Heart left ventricle (tissue), 16 donors: Measurements from ENCODE around the gene ABLIM1. TPM values are rescaled to one million over a fixed set of nuclear protein-coding genes. Genes with fewer than 3 reads are reported as not detected.

Source experiments
- ATAC-seq, 4 donors: fragments of 200-7000 bp; cut with Tn5 transposase; one replicate each; pipeline ENCODE4 v1.9.1; 2020 to 2022; ENCODE audit warnings: moderate library complexity in 4 of 4, mild to moderate bottlenecking in 3 of 4, moderate number of reproducible peaks in 1 of 4
- DNase-seq, 5 donors: peaks; one replicate each; pipeline ENCODE4 v3.0.0-alpha.2; 2020
- H3K27ac ChIP-seq, 12 donors: fragments of 200-600 bp; sonication (generic) in 4 of 12; one replicate each; pipeline versions ENCODE4 v1.5.0 to v1.8.0; 2016 to 2022; ENCODE audit warnings: mild to moderate bottlenecking in 2 of 12
- H3K27me3 ChIP-seq, 9 donors: fragments of 200-600 bp; sonication (generic) in 2 of 9; one replicate each; pipeline versions ENCODE4 v1.5.1 to v1.8.0; 2016 to 2022; ENCODE audit warnings: mild to moderate bottlenecking in 3 of 9
- H3K36me3 ChIP-seq, 9 donors: fragments of 200-600 bp; sonication (generic) in 2 of 9; one replicate each; pipeline versions ENCODE4 v1.5.0 to v1.8.0; 2018 to 2022; ENCODE audit warnings: mild to moderate bottlenecking in 2 of 9
- H3K4me1 ChIP-seq, 12 donors: fragments of 200-600 bp; sonication (generic) in 4 of 12; one replicate each; pipeline versions ENCODE4 v1.5.0 to v1.8.0; 2016 to 2022; ENCODE audit warnings: mild to moderate bottlenecking in 3 of 12
- H3K4me3 ChIP-seq, 12 donors: fragments of 200-600 bp; sonication (generic) in 4 of 12; one replicate each; pipeline versions ENCODE4 v1.5.0 to v1.8.0; 2017 to 2022; ENCODE audit warnings: mild to moderate bottlenecking in 9 of 12, moderate library complexity in 4 of 12
- H3K9me3 ChIP-seq, 12 donors: fragments of 200-600 bp; sonication (generic) in 4 of 12; one replicate each; pipeline versions ENCODE4 v1.5.0 to v1.8.0; 2016 to 2022; ENCODE audit warnings: mild to moderate bottlenecking in 1 of 12
- POLR2A ChIP-seq, 2 donors: fragments of 450-650 bp; IDR thresholded peaks; one replicate each; pipeline ENCODE4 v1.6.1; 2017; ENCODE audit warnings: antibody characterized with exemption in 2 of 2, mild to moderate bottlenecking in 2 of 2, moderate library complexity in 2 of 2
- WGBS, 4 donors: extraction: QIAGEN DNeasy Blood & Tissue Kit in 2 of 4; methylation state at CpG; one replicate each; pipeline versions ENCODE4 v1.1.5 to v1.1.7; 2013 to 2018; 5-methylcytosine and 5-hydroxymethylcytosine counted together
- intact Hi-C, 10 donors: fragments of 100-400 bp; cut with DNase I; formaldehyde crosslinking; loops; one replicate each; pipeline versions ENCODE4 v1.11.1 to v1.14.2; 2022
- polyA plus RNA-seq, 2 donors: library from polyadenylated mRNA; stranded (reverse); fragments of 200-250 nt; gene quantifications; one replicate each; pipeline ENCODE4 v1.2.3, GENCODE V29; 2013
- total RNA-seq, 9 donors: library from RNA; depleted of rRNA in 2 of 9; stranded (reverse); fragments of >200 nt in 2 of 9; fragmentation: NEBNext Ultra II Directional in 3 of 9; extraction: Animal tissue kit (Norgen Biotek cat#: 25700) in 3 of 9; gene quantifications; one replicate each; pipeline versions ENCODE4 v1.1.0 to v1.2.4, GENCODE V29; 2016 to 2023
- TF ChIP-seq, protein P1 (sequence below), 12 donors: fragments of 200-600 bp; sonication (generic) in 4 of 12; IDR thresholded peaks; one replicate each; pipeline versions ENCODE4 v1.5.0 to v1.8.0; 2018 to 2022; ENCODE audit warnings: antibody characterized with exemption in 12 of 12, mild to moderate bottlenecking in 5 of 12
- donor health status: ischemic (EF 13 %, LVEDD 7.1; RV severe dilation, severe dysfunction).
- donor health status: healthy with polysubstance abuse.
- donor health status: DM: no; HTN: yes; CAD: no.
- donor health status: DM: no; HTN: no; CAD: no.
- donor health status: ischemic (EF 25% LVEDD 6.9; RV normal size, moderate dysfunction).
- donor health status: ischemic (EF 25% LVEDD 5.7; RV mildly dilated, moderate dysfunction).
- donor health status: healthy.
- donor health status: DM: yes; HTN: yes; CAD: no.
- donor health status: ischemic (EF 35%, LVEDD 5.7; RV mildly dilated, moderate dysfunction).
- donor health status: nonischemic (EF 11% LVEDD 7.7; RV severe dilation, severe dysfunction).
- donor health status: DM: yes; HTN: yes; CAD: no.
- donor health status: PGD.
- donor health status: ischemic (EF 29% LVEDD 5.4; RV normal size, mild dysfunction).
- donor health status: nonischemic (EF 23%, LVEDD 6.1; RV moderate dilation, normal function).

Gene ABLIM1
- total and polyA plus RNA-seq, 11 donors: 242 to 713 (median 561) TPM

DNA sequence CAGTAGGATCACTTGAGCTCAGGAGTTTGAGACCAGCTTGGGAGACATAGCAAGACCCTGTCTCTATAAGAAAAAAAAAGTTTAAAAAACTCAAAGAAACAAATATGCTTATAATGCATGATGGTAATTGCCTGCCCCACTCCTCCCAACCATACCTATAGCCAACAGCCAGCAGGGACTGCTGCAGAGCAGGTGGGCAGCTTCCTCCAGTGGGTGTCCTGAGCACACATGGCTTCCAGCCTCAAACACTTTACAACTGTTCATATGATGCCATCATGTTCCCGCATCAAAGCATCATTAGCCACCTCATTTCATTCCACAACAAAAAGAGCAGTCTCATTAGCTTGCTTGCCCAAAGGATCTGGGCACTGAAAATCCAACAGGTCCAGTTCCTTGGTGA lies 42.0 kb downstream of the ABLIM1 start:
- intact Hi-C loops: no loop called here
- ATAC-seq (no peak), DNase-seq (no peak)
- H3K27ac ChIP-seq: peak overlapping the region in 9 of 12 donors; percentile 1 to 46 (median 22)
- no peaks in the 10 kb centered on the region for H3K27me3 ChIP-seq
- peaks cover 3 to 95% (median 62%) of the 10 kb centered on the region in 12 donors for H3K4me1 ChIP-seq
- TF ChIP-seq POLR2A (IDR thresholded peaks at IDR 0.05): no peak
- TF ChIP-seq, protein P1, sequence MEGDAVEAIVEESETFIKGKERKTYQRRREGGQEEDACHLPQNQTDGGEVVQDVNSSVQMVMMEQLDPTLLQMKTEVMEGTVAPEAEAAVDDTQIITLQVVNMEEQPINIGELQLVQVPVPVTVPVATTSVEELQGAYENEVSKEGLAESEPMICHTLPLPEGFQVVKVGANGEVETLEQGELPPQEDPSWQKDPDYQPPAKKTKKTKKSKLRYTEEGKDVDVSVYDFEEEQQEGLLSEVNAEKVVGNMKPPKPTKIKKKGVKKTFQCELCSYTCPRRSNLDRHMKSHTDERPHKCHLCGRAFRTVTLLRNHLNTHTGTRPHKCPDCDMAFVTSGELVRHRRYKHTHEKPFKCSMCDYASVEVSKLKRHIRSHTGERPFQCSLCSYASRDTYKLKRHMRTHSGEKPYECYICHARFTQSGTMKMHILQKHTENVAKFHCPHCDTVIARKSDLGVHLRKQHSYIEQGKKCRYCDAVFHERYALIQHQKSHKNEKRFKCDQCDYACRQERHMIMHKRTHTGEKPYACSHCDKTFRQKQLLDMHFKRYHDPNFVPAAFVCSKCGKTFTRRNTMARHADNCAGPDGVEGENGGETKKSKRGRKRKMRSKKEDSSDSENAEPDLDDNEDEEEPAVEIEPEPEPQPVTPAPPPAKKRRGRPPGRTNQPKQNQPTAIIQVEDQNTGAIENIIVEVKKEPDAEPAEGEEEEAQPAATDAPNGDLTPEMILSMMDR (IDR thresholded peaks at IDR 0.05): no peak
- no peak overlapping the region for H3K4me3 ChIP-seq
- H3K9me3 ChIP-seq: no peaks in the 10 kb centered on the region
- WGBS, 4 donors: 71 to 88% (median 82%) methylated on average over 1 of the region's 1 CpG
- H3K36me3 ChIP-seq: peaks cover 0 to 29% (median 0%) of the 10 kb centered on the region in 9 donors

DNA sequence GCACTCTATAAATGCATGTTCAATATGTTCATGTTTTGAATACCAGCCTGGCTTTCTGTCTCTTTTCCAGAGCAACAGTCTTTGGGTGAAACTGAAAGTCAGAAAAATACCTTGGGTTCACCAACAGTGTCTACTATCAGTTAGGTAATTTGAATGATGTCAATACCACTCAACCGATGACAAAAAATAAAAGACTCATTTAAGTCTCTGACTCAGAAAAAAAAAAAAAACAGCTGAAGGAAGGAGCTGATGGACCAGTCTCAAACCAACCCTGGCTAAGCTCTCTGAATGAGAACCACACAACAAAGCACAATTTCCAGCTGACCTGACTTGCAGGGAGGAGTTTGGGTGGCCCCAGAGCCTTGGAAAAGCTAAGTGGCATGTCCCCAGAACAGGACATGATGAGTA lies 42.5 kb downstream of the ABLIM1 start:
- no peak for DNase-seq
- H3K9me3 ChIP-seq: no peaks in the 10 kb centered on the region
- no peak for ATAC-seq
- TF ChIP-seq, protein P1 (IDR thresholded peaks at IDR 0.05): no peak
- no peak for TF ChIP-seq POLR2A (IDR thresholded peaks at IDR 0.05)
- peak overlapping the region in 6 of 12 donors; percentile 1 to 46 (median 27) for H3K27ac ChIP-seq
- H3K36me3 ChIP-seq: peaks cover 0 to 29% (median 0%) of the 10 kb centered on the region in 9 donors
- intact Hi-C loops: no loop called here
- H3K27me3 ChIP-seq: no peaks in the 10 kb centered on the region
- 29 to 63% (median 50%) methylated on average over 1 of the region's 1 CpG for WGBS, 4 donors
- H3K4me3 ChIP-seq: no peak overlapping the region
- peaks cover 3 to 96% (median 65%) of the 10 kb centered on the region in 12 donors for H3K4me1 ChIP-seq

GRCh38 chr10:114613237-114613979 lies 44.7 kb downstream of the ABLIM1 start:
- 55 to 59% (median 58%) methylated on average over 4 of the region's 4 CpGs for WGBS, 4 donors
- Histone ChIP-seq H3K9me3 (no peaks in the 10 kb centered on the region), H3K27me3 (no peaks in the 10 kb centered on the region), H3K36me3 (peaks cover 0 to 16% (median 0%) of the 10 kb centered on the region in 9 donors), H3K4me3 (peak overlapping the region in 1 of 12 donors; percentile 8), H3K27ac (peak overlapping the region; percentile 11 to 85 (median 62)), H3K4me1 (peaks cover 7 to 98% (median 73%) of the 10 kb centered on the region in 12 donors)
- TF ChIP-seq POLR2A (IDR thresholded peaks at IDR 0.05): no peak
- TF ChIP-seq, protein P1 (IDR thresholded peaks at IDR 0.05): no peak
- no peak for DNase-seq
- ATAC-seq: peak in 2 of 4 donors; percentile 22 to 28
- intact Hi-C loops: no loop called here

- TF ChIP-seq, protein P1 (IDR thresholded peaks at IDR 0.05): no peak
- TF ChIP-seq POLR2A (IDR thresholded peaks at IDR 0.05): no peak
- ATAC-seq: peak in 3 of 4 donors; percentile 7 to 36 (median 35)
- intact Hi-C loops: no loop called here
- Histone ChIP-seq H3K9me3 (no peaks in the 10 kb centered on the region), H3K36me3 (peaks cover 0 to 9% (median 0%) of the 10 kb centered on the region in 9 donors), H3K27ac (peak overlapping the region; percentile 3 to 85 (median 66)), H3K27me3 (no peaks in the 10 kb centered on the region), H3K4me1 (peaks cover 10 to 100% (median 83%) of the 10 kb centered on the region in 12 donors), H3K4me3 (no peak overlapping the region)
- no peak for DNase-seq
- WGBS, 4 donors: 50 to 85% (median 65%) methylated on average over 1 of the region's 1 CpG
Measured at GRCh38 chr10:114611617-114612016, 46.5 kb downstream of the ABLIM1 start.
